Panc1 (cell line): Measurements from ENCODE around the gene FAM219B. TPM values are rescaled to one million over a fixed set of nuclear protein-coding genes. Genes with fewer than 3 reads are reported as not detected.

ENCODE experiments used
- ATAC-seq: fragments of 200-7000 bp; cut with Tn5 transposase; 2 replicates; pipeline ENCODE4 v1.9.1; 2020; ENCODE audit warnings: mild to moderate bottlenecking, moderate library complexity
- BruUV-seq: library from RNA; stranded (reverse); fragments of 400-500 nt; replicated peaks from 2 replicates; lab custom pipeline; 2021; lab: Mats Ljungman, UMichigan
- CTCF ChIA-PET: fragments of 300-600 bp; sonication (Branson Sonifier 250); formaldehyde crosslinking; loops from one replicate; lab custom pipeline; 2022; ENCODE audit warnings: antibody characterized with exemption; lab: Charles Lee
- POLR2A ChIA-PET: fragments of 300-600 bp; sonication (Branson Sonifier 250); formaldehyde crosslinking; loops from one replicate; lab custom pipeline; 2022; ENCODE audit warnings: antibody characterized with exemption; lab: Charles Lee
- DNase-seq: peaks from one replicate; pipeline ENCODE4 v3.0.0-alpha.2; 2010; ENCODE audit warnings: low read depth, low spot score
- H3K27ac ChIP-seq: 2 replicates; pipeline ENCODE4 v1.5.1; 2011; ENCODE audit warnings: mild to moderate bottlenecking, low read length, inconsistent platforms
- H3K27me3 ChIP-seq: fragments of 200-500 bp; sonication (Bioruptor generic); 2 replicates; pipeline ENCODE4 v1.6.0; 2014; ENCODE audit warnings: low read length, inconsistent platforms; ENCODE audit not compliant: control insufficient read depth, insufficient read depth
- H3K36me3 ChIP-seq: fragments of 200-500 bp; sonication (Bioruptor generic); 2 replicates; pipeline ENCODE4 v1.5.1; 2014; ENCODE audit warnings: inconsistent platforms, mild to moderate bottlenecking, low read length, moderate library complexity; ENCODE audit not compliant: control insufficient read depth, insufficient read depth
- H3K4me1 ChIP-seq: 2 replicates; pipeline ENCODE4 v1.5.1; 2011; ENCODE audit warnings: inconsistent platforms, mild to moderate bottlenecking, low read length, moderate library complexity; ENCODE audit not compliant: control insufficient read depth, insufficient read depth
- H3K4me3 ChIP-seq, 2 experiments: 2 replicates each; pipeline ENCODE4 v1.5.1; 2011 to 2012; ENCODE audit warnings: low read depth in 2 of 2, low read length in 2 of 2, mild to moderate bottlenecking in 2 of 2, inconsistent platforms in 1 of 2, moderate library complexity in 1 of 2
- H3K9me3 ChIP-seq: fragments of 200-500 bp; sonication (Bioruptor generic); 2 replicates; pipeline ENCODE4 v1.5.1; 2014; ENCODE audit warnings: low read depth, mild to moderate bottlenecking, inconsistent platforms, low read length, moderate library complexity; ENCODE audit not compliant: control insufficient read depth, insufficient read depth
- CTCF ChIP-seq: fragments of 450-650 bp; IDR thresholded peaks from 2 replicates; pipeline ENCODE4 v1.5.1; 2017; ENCODE audit warnings: mild to moderate bottlenecking
- POLR2AphosphoS5 ChIP-seq: IDR thresholded peaks from 2 replicates; pipeline ENCODE4 v1.6.1; 2012; ENCODE audit warnings: mild to moderate bottlenecking, low read depth, low read length, moderate library complexity
- REST ChIP-seq, 2 experiments: IDR thresholded peaks; 2 replicates each; pipeline ENCODE4 v1.6.1; 2011 to 2012; ENCODE audit warnings: low read depth in 2 of 2, control low read depth in 1 of 2, low read length in 1 of 2, mild to moderate bottlenecking in 1 of 2, moderate library complexity in 1 of 2; ENCODE audit not compliant: insufficient read depth in 1 of 2
- SIN3A ChIP-seq: IDR thresholded peaks from 2 replicates; pipeline ENCODE4 v1.6.1; 2012; ENCODE audit warnings: low read depth, mild to moderate bottlenecking, low read length, moderate library complexity, borderline replicate concordance; ENCODE audit not compliant: insufficient read depth
- TCF7L2 ChIP-seq: IDR thresholded peaks from 2 replicates; pipeline ENCODE4 v1.6.1; 2011; ENCODE audit warnings: mild to moderate bottlenecking, low read depth, low read length, inconsistent platforms
- in situ Hi-C: cut with HindIII; loops from 2 replicates; pipeline ENCODE4 v1.10.0; 2016; ENCODE audit warnings: low sequenced_read_pairs, low pct_unique_long_range_greater_than_20kb
- intact Hi-C: fragments of 100-400 bp; cut with micrococcal nuclease; formaldehyde crosslinking; loops from one replicate; pipeline ENCODE4 v1.10.0; 2022; ENCODE audit not compliant: unreplicated experiment
- total RNA-seq: library from RNA; stranded (reverse); gene quantifications from one replicate; pipeline ENCODE4 v1.2.1, GENCODE V29; 2021; ENCODE audit not compliant: unreplicated experiment

Gene FAM219B
- total RNA-seq, 1 experiment from 2014 or later, result 68.6 TPM

- intact Hi-C loops, result no loop called here
- in situ Hi-C loops, result no loop called here
Measured at GRCh38 chr15:74850393-74850792, 56.3 kb downstream of the FAM219B start.

More at GRCh38 chr15:74850393-74850792, 56.3 kb downstream of the FAM219B start:
- Histone ChIP-seq H3K27me3 (no peaks in the 10 kb centered on the region), H3K4me3 (no peak overlapping the region), H3K9me3 (no peaks in the 10 kb centered on the region), H3K4me1 (no peaks in the 10 kb centered on the region), H3K36me3 (peaks cover 2% of the 10 kb centered on the region), H3K27ac (no peak overlapping the region)
- TF ChIP-seq POLR2AphosphoS5 (no peak), CTCF (no peak), REST (IDR thresholded peaks at IDR 0.05; ENCODE audit: insufficient read depth in 1 of 2, low read depth in 2 of 2, low read length in 1 of 2) (no peak), TCF7L2 (no peak), SIN3A (no peak)
- ChIA-PET POLR2A (no interaction called here), CTCF (no interaction called here)
- DNase-seq, result no peak
- BruUV-seq, result no TSS peak
- ATAC-seq, result no peak

Other genes with a start within 250 kb of the FAM219B start
- gene EDC3, start 210.8 kb downstream of the FAM219B start, total RNA-seq, result 45.5 TPM
- 0.15 TPM for gene CYP1A1, start 181.3 kb downstream of the FAM219B start, total RNA-seq
- not detected for gene CYP1A2, start 158.0 kb downstream of the FAM219B start, total RNA-seq
- gene CSK, start 124.8 kb downstream of the FAM219B start, total RNA-seq, result 81.4 TPM
- not detected for gene LMAN1L, start 94.0 kb downstream of the FAM219B start, total RNA-seq
- not detected for gene CPLX3, start 80.2 kb downstream of the FAM219B start, total RNA-seq
- gene ULK3, start 63.7 kb downstream of the FAM219B start, total RNA-seq, result 73.3 TPM
- gene SCAMP2, start 33.5 kb downstream of the FAM219B start, total RNA-seq, result 121 TPM
- 45.8 TPM for gene MPI, start 16.8 kb downstream of the FAM219B start, total RNA-seq
- 353 TPM for gene COX5A, start 31.2 kb upstream of the FAM219B start, total RNA-seq
- 40.1 TPM for gene RPP25, start 49.9 kb upstream of the FAM219B start, total RNA-seq
- 11.2 TPM for gene SCAMP5, start 88.7 kb upstream of the FAM219B start, total RNA-seq
- 26.1 TPM for gene PPCDC, start 116.7 kb upstream of the FAM219B start, total RNA-seq